SU-DHL-6 (cell line): ENCODE data around the gene KLK11.

Source experiments
- CTCF ChIP-seq: fragments of 200-600 bp; sonication (generic); IDR thresholded peaks from one replicate; pipeline ENCODE4 v1.5.1; 2017; ENCODE audit warnings: antibody characterized with exemption, mild to moderate bottlenecking, low read length, moderate library complexity; ENCODE audit not compliant: insufficient read depth, poor library complexity, severe bottlenecking
- EZH2phosphoT487 ChIP-seq: fragments of 200-600 bp; sonication (generic), shearing (Covaris generic); conservative IDR thresholded peaks from 2 replicates; pipeline ENCODE4 v1.6.1; 2018; ENCODE audit warnings: mild to moderate bottlenecking, antibody characterized with exemption, low read length, moderate library complexity, mixed read lengths

GRCh38 chr19:51029718-51030117 is 3.3 kb upstream of the KLK11 start:
- no peak for TF ChIP-seq EZH2phosphoT487
- TF ChIP-seq CTCF: no peak
